T-helper 2 cell treated with Interferon-gamma antibody and Interleukin-4, amounts not matched to agents 5 μg/mL and 100 μg/mL, for 36 hours (primary cell): ENCODE results near the gene SAMD9L.

Source experiments
- DNase-seq: peaks from one replicate; pipeline ENCODE4 v3.0.0; 2021; ENCODE audit warnings: low spot score
- H3K27ac Mint-ChIP-seq: one replicate; pipeline ENCODE4 v1.8.0; 2021; ENCODE audit warnings: mild to moderate bottlenecking, mixed read lengths
- H3K27me3 Mint-ChIP-seq: one replicate; pipeline ENCODE4 v1.8.0; 2021; ENCODE audit warnings: low read depth, mixed read lengths
- H3K36me3 Mint-ChIP-seq: one replicate; pipeline ENCODE4 v1.8.0; 2021; ENCODE audit warnings: low read depth, mixed read lengths
- H3K4me1 Mint-ChIP-seq: one replicate; pipeline ENCODE4 v1.8.0; 2021; ENCODE audit warnings: low read depth, mixed read lengths
- H3K4me3 Mint-ChIP-seq: one replicate; pipeline ENCODE4 v1.8.0; 2022; ENCODE audit warnings: mild to moderate bottlenecking, moderate library complexity, mixed read lengths
- H3K9me3 Mint-ChIP-seq: one replicate; pipeline ENCODE4 v1.8.0; 2021; ENCODE audit warnings: mixed read lengths

The SAMD9L gene

GRCh38 chr7:93160410-93160809 lies 12.2 kb upstream of the SAMD9L start:
- DNase-seq, result no peak
- H3K4me3 Mint-ChIP-seq, result no peak overlapping the region
- peaks cover 11% of the 10 kb centered on the region for H3K36me3 Mint-ChIP-seq
- peaks cover 7% of the 10 kb centered on the region for H3K4me1 Mint-ChIP-seq
- H3K9me3 Mint-ChIP-seq, result peaks cover 23% of the 10 kb centered on the region
- no peak overlapping the region for H3K27ac Mint-ChIP-seq
- no peaks in the 10 kb centered on the region for H3K27me3 Mint-ChIP-seq

DNA sequence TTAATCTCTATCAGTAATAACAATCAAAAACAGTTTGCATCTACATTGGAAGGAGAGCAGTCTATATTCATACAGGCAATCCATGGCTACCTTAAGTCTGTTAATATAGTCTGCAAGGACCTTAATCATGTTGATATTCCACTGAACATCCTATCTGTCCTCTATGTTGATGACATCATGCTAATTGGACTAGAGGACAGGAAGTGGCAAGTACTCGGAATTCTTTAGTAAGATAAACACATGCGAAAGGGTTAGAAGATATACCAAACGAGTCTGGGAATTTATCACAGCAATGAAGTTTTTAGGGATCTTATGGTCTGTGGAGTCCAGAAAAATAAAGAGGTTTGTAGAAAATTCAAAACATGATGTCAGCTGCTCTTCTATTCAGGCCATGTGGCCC lies 11.3 kb upstream of the SAMD9L start:
- Mint-ChIP-seq H3K27me3 (no peaks in the 10 kb centered on the region), H3K4me1 (peaks cover 7% of the 10 kb centered on the region), H3K27ac (no peak overlapping the region), H3K4me3 (no peak overlapping the region), H3K36me3 (peaks cover 11% of the 10 kb centered on the region), H3K9me3 (peaks cover 23% of the 10 kb centered on the region)
- no peak for DNase-seq

DNA sequence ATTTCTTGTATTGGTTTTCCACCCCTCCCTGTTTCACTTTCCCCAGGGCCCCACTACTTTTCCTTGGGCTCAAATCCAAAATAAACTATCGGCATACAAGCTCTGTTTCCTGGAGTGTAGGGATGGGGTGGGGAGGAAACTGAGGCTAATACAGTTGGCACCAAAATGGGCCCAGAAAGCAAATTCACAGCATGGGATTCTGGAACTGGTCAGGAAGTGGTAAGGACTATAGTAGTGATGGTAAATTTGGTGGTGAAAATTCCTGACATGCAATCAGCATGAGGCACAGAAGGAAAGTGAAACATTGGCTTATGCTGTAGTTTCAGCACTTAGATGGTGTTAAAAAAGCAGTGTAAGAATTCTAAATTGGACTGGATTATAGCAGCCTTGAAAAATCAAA lies 8.7 kb upstream of the SAMD9L start:
- H3K4me3 Mint-ChIP-seq, result no peak overlapping the region
- peaks cover 13% of the 10 kb centered on the region for H3K9me3 Mint-ChIP-seq
- H3K4me1 Mint-ChIP-seq, result peaks cover 7% of the 10 kb centered on the region
- no peak for DNase-seq
- no peak overlapping the region for H3K27ac Mint-ChIP-seq
- H3K36me3 Mint-ChIP-seq, result peaks cover 2% of the 10 kb centered on the region
- H3K27me3 Mint-ChIP-seq, result no peaks in the 10 kb centered on the region

DNA sequence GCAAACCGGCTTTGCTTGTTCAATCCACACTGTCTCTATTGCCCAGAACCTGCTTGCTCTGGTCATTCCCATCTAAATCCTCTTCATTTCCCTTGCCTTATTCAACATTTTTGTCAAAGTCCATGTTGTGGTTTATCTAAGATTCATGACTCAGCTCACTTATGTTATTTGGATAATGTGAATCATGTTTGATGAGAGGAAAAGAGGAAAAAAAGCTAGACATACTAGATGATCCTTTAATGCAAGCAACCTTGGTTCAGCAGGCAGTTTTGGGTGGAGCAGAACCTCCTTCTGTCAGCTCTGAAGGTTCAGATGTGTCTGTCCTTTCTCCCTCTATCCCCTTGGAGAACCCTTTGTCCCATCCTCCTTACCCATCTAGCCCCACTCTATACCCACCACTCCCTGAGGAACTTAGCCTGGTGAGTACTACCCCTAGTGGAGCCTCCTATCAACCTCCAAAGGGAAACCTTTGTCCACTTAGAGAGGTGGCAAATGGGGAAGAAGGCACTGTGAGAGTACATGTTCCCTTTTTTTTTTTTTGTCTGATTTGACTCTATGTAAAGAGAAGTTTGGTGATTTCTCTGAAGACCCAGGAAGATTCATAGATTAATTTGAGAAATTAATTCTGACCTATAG lies 2.1 kb upstream of the SAMD9L start:
- Mint-ChIP-seq H3K27me3 (no peaks in the 10 kb centered on the region), H3K4me3 (no peak overlapping the region), H3K27ac (no peak overlapping the region), H3K4me1 (peaks cover 23% of the 10 kb centered on the region), H3K9me3 (peaks cover 7% of the 10 kb centered on the region), H3K36me3 (peaks cover 28% of the 10 kb centered on the region)
- DNase-seq, result no peak

DNA sequence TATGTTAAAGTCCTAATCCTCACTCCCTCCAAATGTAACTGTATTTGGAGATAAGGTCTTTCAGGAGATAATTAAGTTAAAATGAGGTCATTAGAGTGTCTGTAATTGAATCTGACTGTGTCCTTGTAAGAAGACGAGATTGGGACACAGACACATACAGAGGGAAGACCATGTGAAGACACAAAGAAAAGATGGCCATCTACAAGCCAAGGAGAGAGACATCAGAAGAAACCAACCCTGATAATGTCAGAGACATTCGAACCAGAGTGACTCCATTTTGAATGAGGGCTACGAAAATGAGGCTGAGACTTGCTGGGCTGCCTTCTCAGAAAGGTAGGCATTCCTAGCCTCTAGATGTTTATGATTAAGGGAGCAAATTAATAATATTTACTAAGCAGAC lies 542 bp upstream of the SAMD9L start:
- peaks cover 29% of the 10 kb centered on the region for H3K36me3 Mint-ChIP-seq
- no peaks in the 10 kb centered on the region for H3K27me3 Mint-ChIP-seq
- no peak for DNase-seq
- peak overlapping the region; percentile 96 for H3K27ac Mint-ChIP-seq
- H3K9me3 Mint-ChIP-seq, result peaks cover 7% of the 10 kb centered on the region
- H3K4me1 Mint-ChIP-seq, result peaks cover 24% of the 10 kb centered on the region
- peak overlapping the region; percentile 95 for H3K4me3 Mint-ChIP-seq

GRCh38 chr7:93147363-93147762 lies 822 bp downstream of the SAMD9L start:
- Mint-ChIP-seq H3K27ac (peak overlapping the region; percentile 91), H3K36me3 (peaks cover 29% of the 10 kb centered on the region), H3K4me3 (peak overlapping the region; percentile 95), H3K27me3 (no peaks in the 10 kb centered on the region), H3K9me3 (peaks cover 7% of the 10 kb centered on the region), H3K4me1 (peaks cover 27% of the 10 kb centered on the region)
- peak; percentile 36 for DNase-seq

DNA sequence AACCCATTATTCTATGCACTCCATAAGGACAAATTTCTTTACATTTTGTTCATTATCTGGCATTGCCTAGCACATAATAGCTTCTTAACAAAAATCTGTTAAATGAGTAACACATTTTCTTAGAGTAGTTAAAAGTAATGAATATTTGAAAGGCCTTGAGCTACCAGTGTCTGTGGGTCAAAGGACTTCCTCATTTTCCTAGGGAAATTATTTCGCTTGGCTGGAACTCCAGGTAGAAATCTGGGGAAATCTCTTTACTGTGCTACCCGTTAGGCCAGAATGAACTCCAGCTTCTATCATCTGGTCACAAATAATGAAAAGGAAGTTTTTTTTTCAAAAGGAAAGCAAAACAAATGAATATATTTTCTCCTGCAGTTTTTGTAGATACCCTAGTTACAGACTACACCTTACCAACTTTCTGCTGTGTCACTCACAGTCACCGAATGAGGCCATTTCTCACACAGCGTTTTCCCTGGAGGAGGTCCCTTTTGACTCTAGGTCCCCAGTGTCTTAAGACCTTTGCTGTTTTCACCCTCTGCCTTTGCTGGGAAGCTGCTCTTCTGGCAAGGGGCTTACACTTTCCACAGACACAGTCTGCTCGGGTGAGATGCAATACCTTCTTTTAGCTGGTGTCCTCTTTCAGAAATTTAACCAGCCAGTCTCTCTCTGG lies 1.6 kb downstream of the SAMD9L start:
- Mint-ChIP-seq H3K4me1 (peaks cover 27% of the 10 kb centered on the region), H3K4me3 (peak overlapping the region; percentile 95), H3K27ac (peak overlapping the region; percentile 91), H3K9me3 (peaks cover 7% of the 10 kb centered on the region), H3K27me3 (no peaks in the 10 kb centered on the region), H3K36me3 (peaks cover 29% of the 10 kb centered on the region)
- DNase-seq, result peak; percentile 6

GRCh38 chr7:93146036-93146435 lies 2.1 kb downstream of the SAMD9L start:
- Mint-ChIP-seq H3K27me3 (no peaks in the 10 kb centered on the region), H3K9me3 (peaks cover 7% of the 10 kb centered on the region), H3K27ac (peak overlapping the region; percentile 81), H3K4me3 (peak overlapping the region; percentile 95), H3K36me3 (peaks cover 29% of the 10 kb centered on the region), H3K4me1 (peaks cover 27% of the 10 kb centered on the region)
- no peak for DNase-seq

DNA sequence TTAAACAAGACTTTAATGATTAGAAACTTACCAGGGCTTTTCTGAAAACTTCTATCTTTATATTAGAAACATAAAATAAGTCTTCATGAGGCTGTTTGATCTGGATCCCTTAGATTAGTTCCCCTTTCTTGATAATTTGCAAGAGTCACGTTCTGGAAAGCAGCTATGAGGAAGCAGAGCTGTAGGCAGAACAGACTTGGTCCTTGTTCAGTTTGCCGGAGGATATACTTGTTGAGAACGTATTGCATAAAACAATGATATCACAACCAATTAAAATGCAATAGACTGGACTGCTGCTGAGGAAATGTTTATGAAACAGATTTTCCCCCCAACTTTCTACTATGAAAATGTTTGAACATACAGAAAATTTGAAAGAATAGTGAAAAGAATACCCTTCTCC lies 2.8 kb downstream of the SAMD9L start:
- H3K27me3 Mint-ChIP-seq, result no peaks in the 10 kb centered on the region
- peaks cover 7% of the 10 kb centered on the region for H3K9me3 Mint-ChIP-seq
- no peak for DNase-seq
- H3K36me3 Mint-ChIP-seq, result peaks cover 29% of the 10 kb centered on the region
- H3K4me3 Mint-ChIP-seq, result peak overlapping the region; percentile 95
- H3K27ac Mint-ChIP-seq, result no peak overlapping the region
- peaks cover 27% of the 10 kb centered on the region for H3K4me1 Mint-ChIP-seq

- Mint-ChIP-seq H3K36me3 (peaks cover 30% of the 10 kb centered on the region), H3K27me3 (no peaks in the 10 kb centered on the region), H3K27ac (no peak overlapping the region)
Measured at GRCh38 chr7:93142127-93142526, 6.1 kb downstream of the SAMD9L start.

GRCh38 chr7:93140582-93141191 lies 7.5 kb downstream of the SAMD9L start:
- Mint-ChIP-seq H3K27me3 (no peaks in the 10 kb centered on the region), H3K4me3 (no peak overlapping the region), H3K4me1 (peaks cover 5% of the 10 kb centered on the region), H3K9me3 (peaks cover 17% of the 10 kb centered on the region), H3K27ac (no peak overlapping the region), H3K36me3 (peaks cover 31% of the 10 kb centered on the region)
- no peak for DNase-seq

More at GRCh38 chr7:93142127-93142526, 6.1 kb downstream of the SAMD9L start:
- DNase-seq, result no peak
- Mint-ChIP-seq H3K4me3 (no peak overlapping the region), H3K9me3 (peaks cover 7% of the 10 kb centered on the region), H3K4me1 (peaks cover 15% of the 10 kb centered on the region)

GRCh38 chr7:93138576-93138975 lies 9.6 kb downstream of the SAMD9L start:
- DNase-seq, result no peak
- Mint-ChIP-seq H3K27me3 (no peaks in the 10 kb centered on the region), H3K36me3 (peaks cover 47% of the 10 kb centered on the region), H3K4me3 (no peak overlapping the region), H3K4me1 (peaks cover 3% of the 10 kb centered on the region), H3K9me3 (peaks cover 38% of the 10 kb centered on the region), H3K27ac (no peak overlapping the region)

- H3K4me1 Mint-ChIP-seq, result no peaks in the 10 kb centered on the region
- no peaks in the 10 kb centered on the region for H3K27me3 Mint-ChIP-seq
- peaks cover 88% of the 10 kb centered on the region for H3K9me3 Mint-ChIP-seq
- H3K4me3 Mint-ChIP-seq, result no peak overlapping the region
- DNase-seq, result no peak
- H3K27ac Mint-ChIP-seq, result no peak overlapping the region
- peaks cover 77% of the 10 kb centered on the region for H3K36me3 Mint-ChIP-seq
Measured at GRCh38 chr7:93133005-93133404, 15.2 kb downstream of the SAMD9L start.

DNA sequence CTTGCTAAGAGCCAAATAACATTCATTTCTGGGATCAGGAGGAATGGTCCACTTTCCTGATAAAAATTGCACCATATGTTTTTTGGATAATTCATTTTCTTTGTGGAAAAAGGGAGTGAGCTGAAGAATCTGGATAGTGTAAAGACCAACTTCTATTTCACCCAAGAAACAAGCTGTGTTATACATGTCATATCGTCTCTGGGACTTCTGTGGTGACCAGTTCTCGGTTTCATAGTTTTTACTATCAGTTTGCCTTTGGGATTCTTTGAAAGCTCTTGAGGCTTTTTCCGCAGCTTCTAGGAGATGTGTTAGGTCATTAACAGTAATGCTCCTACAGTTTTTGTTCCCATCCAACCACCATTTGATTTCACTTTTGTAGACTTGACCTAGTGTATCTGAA lies 16.0 kb downstream of the SAMD9L start:
- H3K36me3 Mint-ChIP-seq, result peaks cover 72% of the 10 kb centered on the region
- H3K9me3 Mint-ChIP-seq, result peaks cover 87% of the 10 kb centered on the region
- no peak for DNase-seq

More for the DNA sequence above, 16.0 kb downstream of the SAMD9L start:
- H3K4me1 Mint-ChIP-seq, result no peaks in the 10 kb centered on the region
- no peak overlapping the region for H3K4me3 Mint-ChIP-seq
- no peaks in the 10 kb centered on the region for H3K27me3 Mint-ChIP-seq
- no peak overlapping the region for H3K27ac Mint-ChIP-seq
